HepG2 (cell line): ENCODE results near the gene SAMD10. TPM values are rescaled to one million over a fixed set of nuclear protein-coding genes. Genes with fewer than 3 reads are reported as not detected.

Experiments
- BATF2 ChIP-seq: sonication (generic); formaldehyde crosslinking; IDR thresholded peaks from 2 replicates; pipeline ENCODE4 v1.8.0; 2022; ENCODE audit warnings: mild to moderate bottlenecking, missing genetic modification reagents, moderate library complexity
- ELF1 ChIP-seq: sonication (generic); formaldehyde crosslinking; IDR thresholded peaks from 2 replicates; pipeline ENCODE4 v1.4.0; 2020; ENCODE audit warnings: missing genetic modification reagents
- HMG20A ChIP-seq: IDR thresholded peaks from 2 replicates; pipeline ENCODE4 v1.6.1; 2016; ENCODE audit warnings: borderline replicate concordance
- MLX ChIP-seq: IDR thresholded peaks from 2 replicates; pipeline ENCODE4 v1.6.1; 2016
- MNT ChIP-seq: fragments of 450-650 bp; IDR thresholded peaks from 2 replicates; pipeline ENCODE4 v1.6.1; 2016
- MYC ChIP-seq: sonication (generic); formaldehyde crosslinking; IDR thresholded peaks from 2 replicates; pipeline ENCODE4 v1.9.0; 2021; ENCODE audit warnings: missing genetic modification reagents, borderline replicate concordance
- NFKB2 ChIP-seq: sonication (generic); formaldehyde crosslinking; IDR thresholded peaks from 2 replicates; pipeline ENCODE4 v1.4.0; 2020; ENCODE audit warnings: missing genetic modification reagents, borderline replicate concordance
- NKX3-1 ChIP-seq: sonication (generic); formaldehyde crosslinking; IDR thresholded peaks from 2 replicates; pipeline ENCODE4 v1.5.0; 2020; ENCODE audit warnings: missing genetic modification reagents
- NR0B2 ChIP-seq: sonication (generic); formaldehyde crosslinking; IDR thresholded peaks from 2 replicates; pipeline ENCODE4 v1.4.0; 2020; ENCODE audit warnings: mild to moderate bottlenecking, missing genetic modification reagents
- PAF1 ChIP-seq: IDR thresholded peaks from 2 replicates; pipeline ENCODE4 v1.6.1; 2016; ENCODE audit warnings: missing genetic modification reagents, missing compliant biosample characterization
- SCMH1 ChIP-seq: sonication (generic); formaldehyde crosslinking; IDR thresholded peaks from 2 replicates; pipeline ENCODE4 v1.9.0; 2021; ENCODE audit warnings: missing genetic modification reagents, mild to moderate bottlenecking, borderline replicate concordance
- SMARCE1 ChIP-seq: fragments of 450-650 bp; IDR thresholded peaks from 2 replicates; pipeline ENCODE4 v1.6.1; 2017; ENCODE audit warnings: borderline replicate concordance
- SOX13 ChIP-seq, 3 experiments: fragments of 450-650 bp in 1 of 3; sonication (generic) in 1 of 3; formaldehyde crosslinking in 1 of 3; IDR thresholded peaks in 2 of 3; conservative IDR thresholded peaks in 1 of 3; 2 replicates each; pipeline versions ENCODE4 v1.5.0 to v1.6.1; 2016 to 2020; ENCODE audit warnings: antibody characterized with exemption in 1 of 3, mild to moderate bottlenecking in 1 of 3, missing compliant biosample characterization in 1 of 3, missing genetic modification reagents in 1 of 3, moderate library complexity in 1 of 3
- TBX3 ChIP-seq: fragments of 450-650 bp; IDR thresholded peaks from 2 replicates; pipeline ENCODE4 v1.6.1; 2017; ENCODE audit warnings: antibody characterized with exemption, mild to moderate bottlenecking, inconsistent platforms, borderline replicate concordance
- TFAP4 ChIP-seq: sonication (generic); IDR thresholded peaks from 2 replicates; pipeline ENCODE4 v1.6.1; 2016; ENCODE audit warnings: low read depth, borderline replicate concordance
- YEATS2 ChIP-seq: sonication (generic); formaldehyde crosslinking; IDR thresholded peaks from 2 replicates; pipeline ENCODE4 v1.4.0; 2020; ENCODE audit warnings: missing genetic modification reagents, borderline replicate concordance
- ZBTB20 ChIP-seq: sonication (generic); formaldehyde crosslinking; IDR thresholded peaks from 2 replicates; pipeline ENCODE4 v1.8.1; 2023; ENCODE audit warnings: missing genetic modification reagents, low read depth, mild to moderate bottlenecking, borderline replicate concordance
- ZBTB7A ChIP-seq: sonication (generic); formaldehyde crosslinking; IDR thresholded peaks from 2 replicates; pipeline ENCODE4 v1.8.0; 2022; ENCODE audit warnings: mild to moderate bottlenecking, missing genetic modification reagents
- ZNF256 ChIP-seq: sonication (generic); formaldehyde crosslinking; conservative IDR thresholded peaks from 2 replicates; pipeline ENCODE4 v1.4.0; 2020; ENCODE audit warnings: missing genetic modification reagents
- ZNF503 ChIP-seq: sonication (generic); formaldehyde crosslinking; IDR thresholded peaks from 2 replicates; pipeline ENCODE4 v1.4.0; 2020; ENCODE audit warnings: missing genetic modification reagents
- ZNF510 ChIP-seq: sonication (generic); formaldehyde crosslinking; IDR thresholded peaks from 2 replicates; pipeline ENCODE4 v1.4.0; 2020; ENCODE audit warnings: low read depth, mild to moderate bottlenecking, missing genetic modification reagents
- ZNF761 ChIP-seq: sonication (generic); formaldehyde crosslinking; conservative IDR thresholded peaks from 2 replicates; pipeline ENCODE4 v1.4.0; 2020; ENCODE audit warnings: mild to moderate bottlenecking, missing genetic modification reagents
- ZSCAN20 ChIP-seq: sonication (generic); formaldehyde crosslinking; IDR thresholded peaks from 2 replicates; pipeline ENCODE4 v1.4.0; 2020; ENCODE audit warnings: missing genetic modification reagents, mild to moderate bottlenecking, borderline replicate concordance
- polyA plus RNA-seq, 8 experiments: library from polyadenylated mRNA; depleted of rRNA in 3 of 8; stranded (reverse) in 7 of 8; unstranded in 1 of 8; fragments of >200 nt; fragmentation: Illumina TruSeq in 4 of 8; extraction: Trizol in 4 of 8; gene quantifications; 2 replicates each; pipeline versions ENCODE4 v1.2.1 to v1.2.3, GENCODE V29; 2011 to 2016; ENCODE audit warnings: low read depth in 4 of 8, missing spikeins in 1 of 8, mixed read lengths in 1 of 8; ENCODE audit not compliant: insufficient read depth in 1 of 8
- total RNA-seq, 5 experiments: library from RNA; depleted of rRNA; stranded (reverse); fragments of >200 nt; fragmentation: Illumina TruSeq; extraction: Trizol; gene quantifications; 2 replicates each; pipeline ENCODE4 v1.2.3, GENCODE V29; 2016; ENCODE audit warnings: low read depth in 1 of 5

SAMD10 gene
- total and polyA plus RNA-seq, 2 of the 13 experiments (the other 11 are each of a cell fraction or from before 2014, with no cell fraction given) = 6.1 to 11.0 TPM

DNA sequence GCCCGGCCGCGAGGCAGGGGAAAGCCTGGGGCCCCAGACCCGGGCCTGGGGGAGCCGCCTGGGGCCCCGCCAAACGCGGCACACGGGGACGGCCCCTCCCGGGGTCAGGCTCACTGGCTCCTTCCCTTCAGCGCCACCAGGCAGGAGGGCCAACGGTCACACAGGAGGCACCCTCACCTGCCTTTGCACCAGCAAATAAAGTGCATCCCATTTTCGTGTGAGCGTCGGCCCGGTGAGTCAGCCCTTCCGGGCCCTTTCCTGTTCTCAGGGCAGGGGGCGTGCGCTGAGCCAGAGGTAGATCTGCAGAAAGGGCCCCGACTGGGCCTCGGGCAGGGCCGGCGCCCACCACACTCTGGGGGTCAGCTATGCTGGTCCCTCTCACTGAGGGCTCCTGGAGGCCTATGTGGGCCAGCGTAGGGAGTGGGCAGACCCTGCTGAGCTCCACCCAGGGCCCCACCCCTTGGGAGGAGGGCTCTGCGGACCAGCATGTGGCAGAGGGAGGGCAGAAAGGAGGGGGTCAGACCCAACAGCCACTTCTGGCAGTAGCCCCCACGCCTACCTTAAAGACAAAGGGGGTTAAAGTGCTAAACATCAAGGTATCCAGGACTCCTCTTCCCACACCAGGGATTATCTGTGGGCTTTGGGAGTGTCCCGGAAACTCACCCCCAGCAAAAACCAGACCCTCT lies 22.3 kb downstream of the SAMD10 start (continued):
- TF ChIP-seq ZNF510 (CRISPR knock-in tag) = 0 out of 2 replicates have a peak, but pooled peaks have one; percentile 7
- no peak; the same call in 1 of the 2 replicates for TF ChIP-seq ZSCAN20 (CRISPR knock-in tag)
- TF ChIP-seq MNT = no peak
- peak; percentile 94 for TF ChIP-seq NFKB2 (CRISPR knock-in tag)
- peak; percentile 89 for TF ChIP-seq ZBTB7A (CRISPR knock-in tag)
- peak; percentile 84 for TF ChIP-seq MYC
- no peak for TF ChIP-seq TBX3
- no peak for TF ChIP-seq ZNF761 (CRISPR knock-in tag)
- TF ChIP-seq NKX3-1 (CRISPR knock-in tag) = peak; percentile 68; the same call in 1 of the 2 replicates
- TF ChIP-seq BATF2 = no peak
- TF ChIP-seq NR0B2 (CRISPR knock-in tag) = 0 out of 2 replicates have a peak, but pooled peaks have one; percentile 72
- TF ChIP-seq ZBTB20 = peak; percentile 70
- no peak for TF ChIP-seq ZNF503 (CRISPR knock-in tag)
- 0 out of 2 replicates have a peak, but pooled peaks have one; percentile 29 for TF ChIP-seq HMG20A (CRISPR knock-in tag)
- peak; percentile 60; the same call in 1 of the 2 replicates for TF ChIP-seq ZNF256 (CRISPR knock-in tag)
- no peak for TF ChIP-seq SCMH1 (CRISPR knock-in tag)
- peak; percentile 97 for TF ChIP-seq PAF1
- 0 out of 2 replicates have a peak, but pooled peaks have one; percentile 2 for TF ChIP-seq SOX13 (IDR thresholded peaks at IDR 0.05)
- peak in 1 of 2 experiments; percentile 17; a peak in 1 of 4 replicates for TF ChIP-seq SOX13 (CRISPR knock-in tag; conservative IDR thresholded peaks at IDR 0.05 in 1 of 2, IDR thresholded peaks at IDR 0.05 in 1 of 2)
- peak; percentile 65; the same call in 1 of the 2 replicates for TF ChIP-seq ELF1 (CRISPR knock-in tag)
- peak; percentile 44; the same call in 1 of the 2 replicates for TF ChIP-seq MLX (CRISPR knock-in tag)
- TF ChIP-seq TFAP4 = peak; percentile 14; the same call in 1 of the 2 replicates
- TF ChIP-seq YEATS2 (CRISPR knock-in tag) = no peak; the same call in none of the 2 replicates
- TF ChIP-seq SMARCE1 = no peak
